ENCODE results near the gene LSS. TPM values are rescaled to one million over a fixed set of nuclear protein-coding genes. Genes with fewer than 3 reads are reported as not detected.

Gene LSS
- total RNA-seq, 1 experiment from 2014 or later = 121 TPM

DNA sequence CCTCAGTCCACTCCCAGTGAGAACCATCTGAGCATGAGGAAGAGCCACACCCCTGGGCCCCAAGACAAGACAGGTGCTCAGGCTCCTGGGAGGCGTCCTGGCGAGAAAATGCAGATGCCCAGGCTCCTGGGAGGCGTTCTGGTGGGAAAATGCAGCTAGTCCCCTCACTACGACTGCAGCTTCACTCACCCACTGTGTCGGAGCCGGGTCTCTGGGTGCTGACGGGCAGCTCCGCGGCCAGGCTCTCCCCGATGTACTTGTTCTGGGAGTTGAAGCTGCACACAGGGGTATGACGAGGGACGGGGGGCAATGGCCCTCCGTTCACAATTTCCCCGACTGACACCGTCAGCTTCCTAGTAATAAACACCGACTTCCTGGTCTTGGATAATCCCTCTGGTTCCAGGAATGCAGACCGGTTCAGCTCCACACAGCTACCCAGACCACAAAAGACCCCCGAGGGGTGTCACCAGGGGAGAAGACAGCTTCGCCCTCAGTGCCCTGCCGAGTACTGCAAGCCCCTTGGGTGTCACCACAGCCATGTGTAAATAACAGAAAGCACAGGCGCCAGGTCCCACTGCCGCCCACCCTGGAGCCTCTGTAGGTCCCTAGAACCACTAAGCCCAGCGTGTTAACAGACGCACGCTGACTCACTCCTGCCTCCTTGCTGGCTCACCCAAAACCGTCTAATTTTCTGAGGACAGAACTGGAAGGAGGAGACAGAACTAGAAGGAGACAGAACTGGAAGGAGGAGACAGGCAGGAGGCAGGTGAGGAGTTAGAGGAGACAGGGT, 37.4 kb upstream of the LSS start:
- no peaks in the 10 kb centered on the region for H3K9me3 Mint-ChIP-seq (ENCODE audit: unreplicated experiment)
- no peaks in the 10 kb centered on the region for H3K4me1 ChIP-seq
- H3K4me3 ChIP-seq (ENCODE audit: low read depth, low read length) = no peak overlapping the region
- no peaks in the 10 kb centered on the region; the same call in 1 of the 2 replicates for H3K36me3 ChIP-seq (ENCODE audit: control insufficient read depth, insufficient read depth, low read length)
- no peaks in the 10 kb centered on the region for H3K4me1 Mint-ChIP-seq (ENCODE audit: low read depth, unreplicated experiment)
- H3K27me3 ChIP-seq (replicated peaks; ENCODE audit: control insufficient read depth, insufficient read depth, low read length) = no peaks in the 10 kb centered on the region
- no peak for DNase-seq
- H3K27ac Mint-ChIP-seq (ENCODE audit: unreplicated experiment) = peak overlapping the region; percentile 88
- no TSS peak for BruUV-seq (replicated peaks)
- no peaks in the 10 kb centered on the region for H3K9me3 ChIP-seq
- POLR2A ChIA-PET = no interaction called here
- H3K36me3 Mint-ChIP-seq (ENCODE audit: insufficient read depth, unreplicated experiment) = peaks cover 80% of the 10 kb centered on the region
- H3K27me3 Mint-ChIP-seq (ENCODE audit: insufficient read depth, unreplicated experiment) = no peaks in the 10 kb centered on the region
- CTCF ChIA-PET = no interaction called here
- TF ChIP-seq, protein P1, sequence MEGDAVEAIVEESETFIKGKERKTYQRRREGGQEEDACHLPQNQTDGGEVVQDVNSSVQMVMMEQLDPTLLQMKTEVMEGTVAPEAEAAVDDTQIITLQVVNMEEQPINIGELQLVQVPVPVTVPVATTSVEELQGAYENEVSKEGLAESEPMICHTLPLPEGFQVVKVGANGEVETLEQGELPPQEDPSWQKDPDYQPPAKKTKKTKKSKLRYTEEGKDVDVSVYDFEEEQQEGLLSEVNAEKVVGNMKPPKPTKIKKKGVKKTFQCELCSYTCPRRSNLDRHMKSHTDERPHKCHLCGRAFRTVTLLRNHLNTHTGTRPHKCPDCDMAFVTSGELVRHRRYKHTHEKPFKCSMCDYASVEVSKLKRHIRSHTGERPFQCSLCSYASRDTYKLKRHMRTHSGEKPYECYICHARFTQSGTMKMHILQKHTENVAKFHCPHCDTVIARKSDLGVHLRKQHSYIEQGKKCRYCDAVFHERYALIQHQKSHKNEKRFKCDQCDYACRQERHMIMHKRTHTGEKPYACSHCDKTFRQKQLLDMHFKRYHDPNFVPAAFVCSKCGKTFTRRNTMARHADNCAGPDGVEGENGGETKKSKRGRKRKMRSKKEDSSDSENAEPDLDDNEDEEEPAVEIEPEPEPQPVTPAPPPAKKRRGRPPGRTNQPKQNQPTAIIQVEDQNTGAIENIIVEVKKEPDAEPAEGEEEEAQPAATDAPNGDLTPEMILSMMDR (IDR thresholded peaks at IDR 0.05; ENCODE audit: insufficient read depth in 1 of 2, low read depth in 1 of 2, low read length in 1 of 2, severe bottlenecking in 1 of 2, unreplicated experiment in 1 of 2) = no peak
- intact Hi-C loops (cut with micrococcal nuclease; ENCODE audit: unreplicated experiment) = no loop called here
- H3K4me3 Mint-ChIP-seq (ENCODE audit: unreplicated experiment) = no peak overlapping the region

DNA sequence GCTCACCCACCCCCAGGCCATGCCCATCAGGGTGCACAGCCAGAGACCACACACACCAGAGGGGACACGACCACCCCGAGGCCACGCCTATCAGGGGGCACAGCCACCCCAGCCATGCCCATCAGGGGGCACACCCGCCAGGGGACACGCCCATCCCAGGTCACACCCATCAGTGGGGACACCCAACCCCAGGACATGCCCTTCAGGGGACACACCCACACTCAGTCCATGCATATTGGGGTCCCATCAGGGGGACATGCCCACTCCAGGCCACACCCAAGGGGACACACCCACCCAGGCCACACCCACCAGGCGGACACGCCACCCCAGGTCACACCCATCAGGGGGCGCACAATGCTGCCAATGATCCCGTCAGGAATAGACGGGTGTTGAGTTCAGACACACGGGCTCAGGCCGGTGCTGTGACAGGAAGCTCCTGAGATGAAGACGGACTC, 36.1 kb upstream of the LSS start:
- peaks cover 82% of the 10 kb centered on the region for H3K36me3 Mint-ChIP-seq (ENCODE audit: insufficient read depth, unreplicated experiment)
- intact Hi-C loops (cut with micrococcal nuclease; ENCODE audit: unreplicated experiment) = no loop called here

DNA sequence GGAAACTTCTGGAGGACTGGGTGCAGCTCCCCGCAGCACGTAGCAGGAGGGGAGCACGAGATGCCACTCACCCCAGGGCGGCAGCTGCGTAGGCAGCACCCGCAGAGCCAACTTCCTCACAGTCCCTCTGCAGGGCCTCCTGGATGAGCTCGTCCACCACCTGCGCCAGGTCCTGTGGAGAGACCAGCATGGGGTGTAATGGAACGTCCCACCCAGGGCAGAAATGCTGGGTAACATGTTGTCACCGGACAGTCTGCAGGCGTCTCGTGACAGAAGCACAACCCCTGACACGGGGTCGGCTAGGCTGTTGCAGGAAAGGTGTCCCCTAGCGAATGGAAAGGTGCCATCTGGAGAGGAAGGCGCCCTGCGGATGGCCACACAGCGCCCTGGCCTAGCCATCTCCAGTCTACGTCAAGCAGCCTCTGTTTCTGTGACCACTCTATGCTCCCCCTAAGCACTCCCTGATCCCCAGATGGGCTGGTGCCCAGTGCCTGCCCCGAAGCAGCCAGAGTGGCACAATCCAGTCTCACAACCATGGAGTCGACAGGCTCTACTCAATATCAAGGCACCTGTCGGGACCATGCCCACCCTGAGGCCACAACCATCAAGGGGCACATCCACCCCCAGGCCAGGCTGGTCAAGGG, 35.6 kb upstream of the LSS start:
- intact Hi-C loops (cut with micrococcal nuclease; ENCODE audit: unreplicated experiment) = no loop called here
- Histone ChIP-seq H3K4me1 (no peaks in the 10 kb centered on the region), H3K36me3 (ENCODE audit: control insufficient read depth, insufficient read depth, low read length) (no peaks in the 10 kb centered on the region; the same call in 1 of the 2 replicates), H3K27me3 (replicated peaks; ENCODE audit: control insufficient read depth, insufficient read depth, low read length) (no peaks in the 10 kb centered on the region), H3K4me3 (ENCODE audit: low read depth, low read length) (no peak overlapping the region), H3K9me3 (no peaks in the 10 kb centered on the region)
- BruUV-seq (replicated peaks) = no TSS peak
- Mint-ChIP-seq H3K4me3 (ENCODE audit: unreplicated experiment) (no peak overlapping the region), H3K4me1 (ENCODE audit: low read depth, unreplicated experiment) (no peaks in the 10 kb centered on the region), H3K27ac (ENCODE audit: unreplicated experiment) (no peak overlapping the region), H3K27me3 (ENCODE audit: insufficient read depth, unreplicated experiment) (no peaks in the 10 kb centered on the region), H3K9me3 (ENCODE audit: unreplicated experiment) (no peaks in the 10 kb centered on the region), H3K36me3 (ENCODE audit: insufficient read depth, unreplicated experiment) (peaks cover 82% of the 10 kb centered on the region)
- TF ChIP-seq, protein P1 (IDR thresholded peaks at IDR 0.05; ENCODE audit: insufficient read depth in 1 of 2, low read depth in 1 of 2, low read length in 1 of 2, severe bottlenecking in 1 of 2, unreplicated experiment in 1 of 2) = no peak
- POLR2A ChIA-PET = no interaction called here
- CTCF ChIA-PET = no interaction called here
- DNase-seq = no peak

More for the DNA sequence above, 36.1 kb upstream of the LSS start:
- POLR2A ChIA-PET = no interaction called here
- Histone ChIP-seq H3K4me3 (ENCODE audit: low read depth, low read length) (no peak overlapping the region), H3K36me3 (ENCODE audit: control insufficient read depth, insufficient read depth, low read length) (no peaks in the 10 kb centered on the region; the same call in none of the 2 replicates), H3K27me3 (replicated peaks; ENCODE audit: control insufficient read depth, insufficient read depth, low read length) (no peaks in the 10 kb centered on the region), H3K9me3 (no peaks in the 10 kb centered on the region), H3K4me1 (no peaks in the 10 kb centered on the region)
- no peaks in the 10 kb centered on the region for H3K4me1 Mint-ChIP-seq (ENCODE audit: low read depth, unreplicated experiment)
- TF ChIP-seq, protein P1 (IDR thresholded peaks at IDR 0.05; ENCODE audit: insufficient read depth in 1 of 2, low read depth in 1 of 2, low read length in 1 of 2, severe bottlenecking in 1 of 2, unreplicated experiment in 1 of 2) = no peak
- CTCF ChIA-PET = no interaction called here
- H3K27me3 Mint-ChIP-seq (ENCODE audit: insufficient read depth, unreplicated experiment) = no peaks in the 10 kb centered on the region
- no peaks in the 10 kb centered on the region for H3K9me3 Mint-ChIP-seq (ENCODE audit: unreplicated experiment)
- no TSS peak for BruUV-seq (replicated peaks)
- peak in 1 of 2 experiments; percentile 11 for DNase-seq
- H3K4me3 Mint-ChIP-seq (ENCODE audit: unreplicated experiment) = no peak overlapping the region
- peak overlapping the region; percentile 53 for H3K27ac Mint-ChIP-seq (ENCODE audit: unreplicated experiment)
